ENCODE measurements around the gene WDR82.
"Not testable (repeated sequence)": the region's sequence is repeated elsewhere in the genome, so short reads cannot be mapped to it uniquely, and the experiment has no call there.

WDR82 gene

GRCh38 chr3:52288674-52289073, 10.2 kb upstream of the WDR82 start:
- Mint-ChIP-seq H3K4me3 (peak overlapping the region; percentile 98), H3K27ac (peak overlapping the region; percentile 99), H3K4me1 (peaks cover 19% of the 10 kb centered on the region), H3K36me3 (peaks cover 9% of the 10 kb centered on the region), H3K27me3 (no peaks in the 10 kb centered on the region), H3K9me3 (no peaks in the 10 kb centered on the region)
- ATAC-seq (ENCODE audit: low read depth) (no peak), DNase-seq (ENCODE audit: low spot score in 2 of 2) (no peak)

- peaks cover 4% of the 10 kb centered on the region for H3K36me3 Mint-ChIP-seq
- ATAC-seq (ENCODE audit: low read depth) (no peak), DNase-seq (ENCODE audit: low spot score in 2 of 2) (no peak)
- H3K27me3 Mint-ChIP-seq, result no peaks in the 10 kb centered on the region
- peak overlapping the region; percentile 99 for H3K27ac Mint-ChIP-seq
- peak overlapping the region; percentile 98 for H3K4me3 Mint-ChIP-seq
- H3K9me3 Mint-ChIP-seq, result no peaks in the 10 kb centered on the region
- H3K4me1 Mint-ChIP-seq, result peaks cover 20% of the 10 kb centered on the region
Measured at GRCh38 chr3:52286777-52287110, 8.3 kb upstream of the WDR82 start.

GRCh38 chr3:52284051-52284450, 5.6 kb upstream of the WDR82 start:
- H3K27me3 Mint-ChIP-seq; H3K27ac Mint-ChIP-seq; ATAC-seq (ENCODE audit: low read depth); H3K4me3 Mint-ChIP-seq; H3K9me3 Mint-ChIP-seq; H3K36me3 Mint-ChIP-seq; DNase-seq (ENCODE audit: low spot score in 2 of 2): not testable (repeated sequence)
- H3K4me1 Mint-ChIP-seq, result peaks cover 13% of the 10 kb centered on the region

GRCh38 chr3:52283306-52283705, 4.9 kb upstream of the WDR82 start:
- ATAC-seq (ENCODE audit: low read depth) (no peak), DNase-seq (ENCODE audit: low spot score in 2 of 2) (no peak)
- Mint-ChIP-seq H3K9me3 (no peaks in the 10 kb centered on the region), H3K27me3 (no peaks in the 10 kb centered on the region), H3K4me3 (no peak overlapping the region), H3K4me1 (peaks cover 11% of the 10 kb centered on the region), H3K36me3 (no peaks in the 10 kb centered on the region), H3K27ac (no peak overlapping the region)

GRCh38 chr3:52281981-52282801, 3.7 kb upstream of the WDR82 start:
- H3K4me1 Mint-ChIP-seq, result peaks cover 15% of the 10 kb centered on the region
- H3K27ac Mint-ChIP-seq, result no peak overlapping the region
- H3K27me3 Mint-ChIP-seq, result no peaks in the 10 kb centered on the region
- no peak overlapping the region for H3K4me3 Mint-ChIP-seq
- H3K9me3 Mint-ChIP-seq, result no peaks in the 10 kb centered on the region
- H3K36me3 Mint-ChIP-seq, result peaks cover 3% of the 10 kb centered on the region
- ATAC-seq (ENCODE audit: low read depth) (no peak), DNase-seq (ENCODE audit: low spot score in 2 of 2) (no peak)

DNA sequence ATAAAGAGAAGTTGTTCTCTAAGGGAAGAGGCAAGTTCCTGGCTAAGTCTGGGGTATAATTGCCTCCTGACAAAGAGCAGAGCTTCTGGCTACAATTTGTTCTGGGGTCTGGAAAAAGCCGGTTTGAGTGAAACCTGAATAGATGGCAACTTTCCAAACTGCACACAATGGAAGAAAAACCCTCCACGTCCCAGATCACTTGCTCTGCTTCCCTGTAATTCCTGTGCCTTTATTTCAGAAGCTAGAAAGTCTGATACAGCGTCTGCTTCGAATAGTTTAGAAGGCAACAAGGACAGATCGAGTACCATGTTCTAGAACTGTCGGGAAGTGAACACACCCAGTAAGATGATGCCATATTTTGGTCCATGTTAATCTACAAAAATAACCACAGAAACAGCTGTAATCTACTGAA, 1.6 kb upstream of the WDR82 start:
- H3K4me3 Mint-ChIP-seq, result no peak overlapping the region
- H3K9me3 Mint-ChIP-seq, result no peaks in the 10 kb centered on the region
- H3K36me3 Mint-ChIP-seq, result peaks cover 7% of the 10 kb centered on the region
- DNase-seq (ENCODE audit: low spot score in 2 of 2) (no peak), ATAC-seq (ENCODE audit: low read depth) (no peak)
- H3K4me1 Mint-ChIP-seq, result peaks cover 27% of the 10 kb centered on the region
- H3K27me3 Mint-ChIP-seq, result no peaks in the 10 kb centered on the region
- no peak overlapping the region for H3K27ac Mint-ChIP-seq

DNA sequence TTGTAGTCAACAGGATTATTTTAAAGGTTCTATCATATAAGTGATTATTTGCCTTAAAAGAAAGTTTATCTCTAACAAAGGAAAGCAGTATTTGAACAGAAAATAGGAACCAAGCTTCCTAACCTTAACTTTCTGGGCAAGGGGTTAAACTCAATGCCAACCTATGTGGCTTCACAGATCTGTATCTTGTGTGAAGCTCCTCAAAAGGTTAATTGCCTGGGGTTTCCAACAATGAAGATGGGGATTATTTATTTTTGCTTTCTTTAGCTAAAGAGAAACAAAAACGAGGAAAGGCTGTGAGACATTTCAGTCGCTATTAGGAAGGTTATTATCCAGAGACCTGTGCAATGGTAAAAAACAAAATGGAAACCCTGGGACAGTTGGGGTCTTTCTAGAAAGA, 1.1 kb upstream of the WDR82 start:
- no peak for ATAC-seq (ENCODE audit: low read depth)
- Mint-ChIP-seq H3K36me3 (peaks cover 9% of the 10 kb centered on the region), H3K4me3 (peak overlapping the region; percentile 96), H3K9me3 (no peaks in the 10 kb centered on the region), H3K4me1 (peaks cover 28% of the 10 kb centered on the region), H3K27me3 (no peaks in the 10 kb centered on the region), H3K27ac (peak overlapping the region; percentile 97)
- no peak for DNase-seq (ENCODE audit: low spot score in 2 of 2)

DNA sequence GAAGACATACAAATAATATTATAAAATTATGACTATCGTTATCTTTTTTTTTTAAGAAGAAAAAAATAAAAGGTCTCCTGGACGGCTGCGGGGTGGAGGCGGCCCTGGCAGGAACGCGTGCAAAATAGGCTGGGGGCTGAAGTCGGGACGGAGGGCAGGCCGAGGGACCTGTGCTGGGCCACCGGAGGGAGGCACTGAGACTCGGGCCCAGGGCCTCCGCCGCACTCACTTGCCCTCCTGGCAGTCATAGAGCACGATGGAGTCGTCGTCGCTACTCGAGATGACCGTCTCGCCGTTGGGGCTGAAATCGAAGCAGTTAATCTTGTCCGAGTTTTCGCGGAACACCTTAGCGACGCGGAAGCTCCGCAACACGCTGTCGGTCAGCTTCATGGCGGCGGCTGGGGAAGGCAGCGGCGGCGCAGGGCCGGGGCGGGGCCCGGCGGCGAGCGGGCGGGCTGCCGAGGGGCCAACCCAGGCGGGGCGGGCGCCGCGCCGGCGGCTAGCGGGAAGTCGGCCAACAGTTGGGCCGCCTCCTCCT, 408 bp downstream of the WDR82 start:
- H3K36me3 Mint-ChIP-seq, result peaks cover 11% of the 10 kb centered on the region
- H3K4me3 Mint-ChIP-seq, result peak overlapping the region; percentile 96
- peak; percentile 68 for ATAC-seq (ENCODE audit: low read depth)
- H3K27me3 Mint-ChIP-seq, result no peaks in the 10 kb centered on the region
- H3K27ac Mint-ChIP-seq, result peak overlapping the region; percentile 97
- peak in 1 of 2 donors; percentile 77 for DNase-seq (ENCODE audit: low spot score in 2 of 2)
- H3K9me3 Mint-ChIP-seq, result no peaks in the 10 kb centered on the region
- H3K4me1 Mint-ChIP-seq, result peaks cover 31% of the 10 kb centered on the region

GRCh38 chr3:52277071-52277964, 1.1 kb downstream of the WDR82 start:
- Mint-ChIP-seq H3K4me3 (peak overlapping the region; percentile 92), H3K9me3 (no peaks in the 10 kb centered on the region), H3K36me3 (peaks cover 14% of the 10 kb centered on the region), H3K4me1 (peaks cover 36% of the 10 kb centered on the region), H3K27me3 (no peaks in the 10 kb centered on the region), H3K27ac (peak overlapping the region; percentile 97)
- DNase-seq (ENCODE audit: low spot score in 2 of 2), result peak; percentile 26 to 35
- peak; percentile 11 for ATAC-seq (ENCODE audit: low read depth)

DNA sequence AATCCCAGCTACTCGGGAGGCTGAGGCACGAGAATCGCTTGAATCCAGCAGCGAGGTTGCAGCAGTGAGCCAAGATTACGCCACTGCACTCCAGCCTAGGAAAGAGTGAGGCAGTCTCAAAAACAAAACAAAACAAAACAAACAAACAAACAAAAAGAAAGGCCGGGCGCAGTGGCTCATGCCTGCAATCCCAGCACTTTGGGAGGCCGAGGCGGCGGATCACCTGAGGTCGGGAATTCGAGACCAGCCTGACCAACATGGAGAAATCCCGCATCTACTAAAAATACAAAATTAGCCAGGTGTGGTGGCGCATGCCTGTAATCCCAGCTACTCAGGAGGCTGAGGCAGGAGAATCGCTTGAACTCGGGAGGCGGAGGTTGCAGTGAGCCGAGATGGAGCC, 3.7 kb downstream of the WDR82 start:
- peaks cover 46% of the 10 kb centered on the region for H3K4me1 Mint-ChIP-seq
- H3K27ac Mint-ChIP-seq; ATAC-seq (ENCODE audit: low read depth); DNase-seq (ENCODE audit: low spot score in 2 of 2); H3K27me3 Mint-ChIP-seq; H3K9me3 Mint-ChIP-seq: not testable (repeated sequence)
- peak overlapping the region; percentile 34 for H3K4me3 Mint-ChIP-seq
- H3K36me3 Mint-ChIP-seq, result peaks cover 14% of the 10 kb centered on the region

- no peaks in the 10 kb centered on the region for H3K27me3 Mint-ChIP-seq
- DNase-seq (ENCODE audit: low spot score in 2 of 2), result no peak
- peaks cover 15% of the 10 kb centered on the region for H3K36me3 Mint-ChIP-seq
- H3K4me1 Mint-ChIP-seq, result peaks cover 43% of the 10 kb centered on the region
- peak overlapping the region; percentile 30 for H3K4me3 Mint-ChIP-seq
- H3K27ac Mint-ChIP-seq, result peak overlapping the region; percentile 78
- ATAC-seq (ENCODE audit: low read depth), result no peak
- no peaks in the 10 kb centered on the region for H3K9me3 Mint-ChIP-seq
Measured at GRCh38 chr3:52272831-52273230, 5.6 kb downstream of the WDR82 start.

- not testable (repeated sequence) for ATAC-seq (ENCODE audit: low read depth); H3K27me3 Mint-ChIP-seq; H3K9me3 Mint-ChIP-seq; DNase-seq (ENCODE audit: low spot score in 2 of 2)
- peaks cover 14% of the 10 kb centered on the region for H3K36me3 Mint-ChIP-seq
- peak overlapping the region; percentile 88 for H3K27ac Mint-ChIP-seq
- peak overlapping the region; percentile 62 for H3K4me3 Mint-ChIP-seq
- H3K4me1 Mint-ChIP-seq, result peaks cover 39% of the 10 kb centered on the region
Measured at GRCh38 chr3:52272172-52272571, 6.3 kb downstream of the WDR82 start.

GRCh38 chr3:52270252-52270754, 8.1 kb downstream of the WDR82 start:
- no peak for DNase-seq (ENCODE audit: low spot score in 2 of 2)
- Mint-ChIP-seq H3K4me1 (peaks cover 25% of the 10 kb centered on the region), H3K27me3 (no peaks in the 10 kb centered on the region), H3K36me3 (peaks cover 16% of the 10 kb centered on the region), H3K9me3 (no peaks in the 10 kb centered on the region), H3K27ac (peak overlapping the region; percentile 88), H3K4me3 (peak overlapping the region; percentile 55)
- peak; percentile 57 for ATAC-seq (ENCODE audit: low read depth)

DNA sequence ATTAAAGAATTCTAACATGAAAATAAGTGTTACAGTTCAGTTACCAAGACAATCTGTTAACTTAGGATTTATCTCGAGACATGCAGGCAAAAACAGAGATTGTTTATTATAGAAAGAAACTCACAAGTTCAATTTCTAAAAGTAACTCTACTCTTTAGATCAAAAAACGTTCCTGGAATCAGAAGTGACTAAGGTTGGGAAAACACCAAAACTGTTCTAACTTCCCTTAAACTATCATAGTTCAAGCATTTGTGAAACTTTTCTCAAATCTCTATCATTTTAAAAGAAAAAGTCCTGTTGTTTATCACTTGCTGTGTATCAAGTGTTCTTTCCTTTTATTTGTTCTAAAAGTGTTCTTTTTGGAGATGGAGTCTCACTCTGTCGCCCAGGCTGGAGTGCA, 8.7 kb downstream of the WDR82 start:
- Mint-ChIP-seq H3K36me3 (peaks cover 16% of the 10 kb centered on the region), H3K4me1 (peaks cover 23% of the 10 kb centered on the region), H3K9me3 (no peaks in the 10 kb centered on the region), H3K27me3 (no peaks in the 10 kb centered on the region), H3K4me3 (no peak overlapping the region), H3K27ac (peak overlapping the region; percentile 88)
- ATAC-seq (ENCODE audit: low read depth) (no peak), DNase-seq (ENCODE audit: low spot score in 2 of 2) (no peak)
